RWPE1 (cell line): ENCODE results near the gene DESI2.

ENCODE experiments used
- CTCF ChIA-PET: fragments of 350-600 bp; sonication (Branson Sonifier 250); formaldehyde crosslinking; extraction: SDS; loops from one replicate; lab custom pipeline; 2021; lab: Yijun Ruan, JAX
- POLR2A ChIA-PET: fragments of 400-600 bp; formaldehyde crosslinking; extraction: SDS; loops from one replicate; lab custom pipeline; 2020; ENCODE audit warnings: antibody characterized with exemption; ENCODE audit not compliant: low non-redundant PET; lab: Yijun Ruan, JAX
- DNase-seq: peaks from one replicate; pipeline ENCODE4 v3.0.0; 2012; ENCODE audit warnings: low spot score
- H3K27ac ChIP-seq: fragments of 450-650 bp; 2 replicates; pipeline ENCODE4 v1.5.1; 2017
- CTCF ChIP-seq: fragments of 450-650 bp; conservative IDR thresholded peaks from 2 replicates; pipeline ENCODE4 v1.5.1; 2017; ENCODE audit warnings: low read depth, mild to moderate bottlenecking

DESI2 gene

GRCh38 chr1:244695937-244696336 is 43.0 kb downstream of the DESI2 start:
- ChIA-PET POLR2A (no interaction called here), CTCF (interaction anchor here (1.2 kb wide), 1 partner anchor 9 kb away, joined by 3 read pairs; no protein-coding TSS in a partner anchor)
- no peak for TF ChIP-seq CTCF
- H3K27ac ChIP-seq: no peak overlapping the region
- no peak for DNase-seq

GRCh38 chr1:244699741-244700140 is 46.8 kb downstream of the DESI2 start:
- ChIA-PET POLR2A (no interaction called here), CTCF (no interaction called here)
- no peak for TF ChIP-seq CTCF
- H3K27ac ChIP-seq: no peak overlapping the region
- DNase-seq: no peak

- CTCF ChIA-PET: no interaction called here
- POLR2A ChIA-PET: no interaction called here
- TF ChIP-seq CTCF: no peak
- no peak for DNase-seq
- no peak overlapping the region for H3K27ac ChIP-seq
These were observed 47.9 kb downstream of the DESI2 start for GRCh38 chr1:244700808-244701207.

- no peak for DNase-seq
- CTCF ChIA-PET: no interaction called here
- POLR2A ChIA-PET: no interaction called here
- no peak for TF ChIP-seq CTCF
- H3K27ac ChIP-seq: no peak overlapping the region
These were observed 49.7 kb downstream of the DESI2 start for GRCh38 chr1:244702620-244703019.

GRCh38 chr1:244704107-244704506 is 51.2 kb downstream of the DESI2 start:
- DNase-seq: no peak
- no peak overlapping the region for H3K27ac ChIP-seq
- TF ChIP-seq CTCF: no peak
- ChIA-PET CTCF (no interaction called here), POLR2A (no interaction called here)

GRCh38 chr1:244705261-244706234 is 52.6 kb downstream of the DESI2 start:
- ChIA-PET CTCF (no interaction called here), POLR2A (no interaction called here)
- H3K27ac ChIP-seq: no peak overlapping the region
- DNase-seq: no peak
- no peak for TF ChIP-seq CTCF
